A172 (cell line): ENCODE results near the gene TP73. TPM values are rescaled to one million over a fixed set of nuclear protein-coding genes. Genes with fewer than 3 reads are reported as not detected.
A peak's percentile ranks its signal among the peaks of the same experiment; 100 is the strongest.

ENCODE experiments used
- DNase-seq: peaks from one replicate; pipeline ENCODE4 v3.0.0-alpha.2; 2015; ENCODE audit warnings: low spot score
- total RNA-seq: library from RNA; depleted of rRNA; stranded (reverse); fragments of >200 nt; shearing (Covaris generic); gene quantifications from 2 replicates; pipeline ENCODE4 v1.2.3, GENCODE V29; 2014

The TP73 gene
- total RNA-seq, 1 experiment from 2014 or later: 4.7 TPM

DNA sequence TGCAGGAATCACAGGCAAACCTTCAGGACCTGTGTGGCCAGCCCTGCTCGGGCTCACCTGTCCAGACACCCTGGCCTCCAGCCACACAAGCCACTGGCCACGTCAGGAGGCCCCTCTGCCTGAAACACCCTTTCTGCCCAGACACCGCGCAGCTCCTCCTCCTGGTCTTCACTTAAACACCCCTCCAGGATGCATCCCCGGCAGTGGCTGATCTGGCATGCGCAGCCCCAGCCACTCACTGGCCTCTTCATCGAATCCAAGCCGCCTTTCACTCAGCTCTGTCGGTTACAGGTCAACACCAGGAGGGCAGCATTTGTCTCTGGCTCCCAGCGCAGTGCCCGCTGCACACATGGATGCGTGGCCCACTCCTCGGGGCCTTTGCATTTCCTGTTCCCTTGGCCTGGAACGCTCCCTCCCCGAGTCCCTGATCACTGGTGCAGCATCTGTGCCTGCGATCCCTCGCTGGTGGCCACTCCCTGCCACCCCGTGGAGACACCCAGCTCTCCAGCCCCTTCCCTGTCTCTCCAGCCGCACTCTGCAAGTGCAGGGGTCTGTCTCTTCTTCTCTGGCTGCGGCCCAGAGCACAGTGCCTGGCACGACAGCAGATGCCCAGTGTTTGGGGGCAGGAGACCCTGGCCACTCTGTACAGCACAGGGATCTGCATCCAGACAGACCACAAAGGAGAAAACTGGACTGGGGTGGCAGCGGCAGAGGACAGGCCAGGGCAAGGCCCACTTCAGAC lies 18.1 kb upstream of the TP73 start:
- DNase-seq: no peak

DNA sequence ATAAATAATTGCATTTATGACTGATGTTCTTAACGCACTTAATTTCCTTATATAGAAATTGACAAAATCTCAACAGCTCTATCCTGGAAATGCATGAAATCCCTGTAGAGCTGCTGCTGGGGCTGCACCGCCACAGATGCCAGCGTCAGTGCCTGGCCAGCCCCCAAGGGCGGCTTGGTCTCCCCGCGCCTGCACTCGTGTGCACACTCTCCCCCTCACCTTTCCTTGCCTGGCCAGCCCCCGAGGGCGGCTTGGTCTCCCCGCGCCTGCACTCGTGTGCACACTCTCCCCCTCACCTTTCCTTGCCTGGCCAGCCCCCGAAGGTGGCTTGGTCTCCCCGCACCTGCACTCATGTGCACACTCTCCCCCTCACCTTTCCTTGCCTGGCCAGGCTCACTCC lies 16.2 kb upstream of the TP73 start:
- no peak for DNase-seq

- DNase-seq: no peak
Observed at GRCh38 chr1:3636531-3636930, 15.8 kb upstream of the TP73 start.

DNA sequence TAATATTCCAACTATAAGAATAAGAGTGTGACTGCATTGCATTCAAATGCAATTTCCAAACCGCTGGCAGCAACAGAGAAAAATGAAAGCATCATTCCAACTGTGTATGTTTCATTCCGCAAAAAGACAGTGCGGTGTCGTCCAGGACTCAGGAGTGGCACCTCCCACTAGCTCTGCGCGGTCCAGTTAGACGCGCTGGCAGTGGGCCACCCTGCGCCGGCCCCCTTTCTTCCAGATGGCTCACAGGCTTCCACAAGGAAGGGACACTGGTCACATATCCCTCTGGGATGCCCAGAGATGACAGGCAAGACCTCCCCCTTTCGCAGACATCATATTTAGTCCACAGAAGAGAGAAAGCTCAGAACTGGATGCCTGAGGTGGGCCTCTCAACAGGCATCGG lies 14.3 kb upstream of the TP73 start:
- DNase-seq: no peak

DNA sequence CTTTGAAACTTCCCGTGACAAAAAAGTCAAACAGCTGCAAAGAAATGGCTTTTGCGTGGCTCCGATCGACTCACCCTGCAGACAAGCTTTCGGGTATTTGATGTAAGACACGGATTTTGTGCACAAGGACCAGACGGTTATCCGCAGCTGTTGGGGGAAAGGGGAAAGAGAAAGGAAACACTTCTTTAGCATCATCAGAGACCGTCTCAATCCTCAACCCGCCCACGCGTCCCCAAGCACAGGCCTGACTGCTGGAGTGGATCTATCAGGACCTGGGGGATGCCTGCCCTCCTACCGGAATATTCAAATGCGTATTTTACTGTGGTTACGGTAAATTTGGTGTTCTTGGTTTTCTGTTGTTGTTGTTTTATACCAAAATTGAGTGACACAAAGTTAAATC lies 13.6 kb upstream of the TP73 start:
- no peak for DNase-seq

DNA sequence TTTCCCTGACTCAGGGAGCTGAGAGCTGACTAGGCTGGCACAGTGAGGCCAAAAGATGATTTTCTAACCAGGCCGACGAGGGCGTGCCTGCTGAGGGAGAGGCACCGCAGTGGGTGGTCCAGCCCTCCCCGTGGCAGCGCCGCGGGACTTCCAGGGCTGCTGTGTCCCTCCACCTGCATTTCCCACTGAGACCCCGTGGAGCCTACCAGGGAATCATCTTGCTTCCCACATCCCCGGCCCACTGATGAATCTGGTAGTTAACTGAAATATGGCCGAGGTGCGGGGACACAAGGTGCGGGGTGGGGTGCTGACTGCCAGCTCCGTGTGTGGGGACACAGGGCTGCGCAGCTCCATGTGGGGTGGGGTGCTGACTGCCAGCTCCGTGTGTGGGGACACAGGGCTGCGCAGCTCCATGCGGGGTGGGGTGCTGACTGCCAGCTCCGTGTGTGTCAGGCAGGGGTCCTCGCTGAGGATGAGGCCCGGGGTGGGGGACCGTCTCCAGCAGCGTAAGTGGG lies 12.9 kb upstream of the TP73 start:
- DNase-seq: no peak

- DNase-seq: no peak
Observed at GRCh38 chr1:3640121-3640837, 12.0 kb upstream of the TP73 start.

GRCh38 chr1:3641046-3641760 lies 11.1 kb upstream of the TP73 start:
- DNase-seq: no peak

DNA sequence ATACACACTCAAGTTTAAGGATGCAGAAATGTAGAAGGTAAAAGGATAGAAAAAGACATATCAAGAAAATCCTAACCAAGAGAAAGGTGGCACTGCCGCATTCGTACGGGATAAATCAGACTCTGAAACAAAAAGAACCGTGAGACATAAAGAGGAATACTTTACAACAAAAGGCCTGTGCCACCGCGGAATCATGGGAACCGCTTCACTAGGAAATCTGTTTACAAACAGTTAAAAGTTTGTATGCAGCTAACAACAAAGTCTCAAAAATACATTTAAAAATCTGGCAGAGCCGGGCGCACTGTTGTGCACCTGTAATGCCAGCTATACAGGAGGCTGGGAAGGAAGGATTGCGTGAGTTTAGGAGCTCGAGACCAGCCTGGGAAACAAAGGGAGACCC lies 10.5 kb upstream of the TP73 start:
- no peak for DNase-seq

- DNase-seq: no peak
Observed at GRCh38 chr1:3642919-3643675, 9.2 kb upstream of the TP73 start.

DNA sequence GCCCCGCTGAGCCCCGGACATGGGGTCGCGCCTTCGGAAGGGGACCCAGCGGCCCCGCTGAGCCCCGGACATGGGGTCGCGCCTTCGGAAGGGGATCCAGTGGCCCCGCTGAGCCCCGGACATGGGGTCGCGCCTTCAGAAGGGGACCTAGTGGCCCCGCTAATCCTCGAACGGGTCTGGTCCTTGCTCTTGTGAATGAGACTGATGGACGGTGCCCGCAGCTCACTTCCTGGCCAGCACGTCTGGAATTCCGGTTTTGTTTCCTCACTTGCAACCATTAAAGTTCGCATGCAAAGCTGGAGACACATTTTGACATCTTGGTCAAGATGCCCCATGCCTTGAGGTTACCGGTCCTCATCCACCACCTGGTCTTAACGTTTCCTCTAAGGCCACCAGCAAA lies 8.0 kb upstream of the TP73 start:
- DNase-seq: no peak

- no peak for DNase-seq
Observed at GRCh38 chr1:3645247-3645646, 7.1 kb upstream of the TP73 start.

GRCh38 chr1:3645666-3646355 lies 6.5 kb upstream of the TP73 start:
- DNase-seq: no peak

DNA sequence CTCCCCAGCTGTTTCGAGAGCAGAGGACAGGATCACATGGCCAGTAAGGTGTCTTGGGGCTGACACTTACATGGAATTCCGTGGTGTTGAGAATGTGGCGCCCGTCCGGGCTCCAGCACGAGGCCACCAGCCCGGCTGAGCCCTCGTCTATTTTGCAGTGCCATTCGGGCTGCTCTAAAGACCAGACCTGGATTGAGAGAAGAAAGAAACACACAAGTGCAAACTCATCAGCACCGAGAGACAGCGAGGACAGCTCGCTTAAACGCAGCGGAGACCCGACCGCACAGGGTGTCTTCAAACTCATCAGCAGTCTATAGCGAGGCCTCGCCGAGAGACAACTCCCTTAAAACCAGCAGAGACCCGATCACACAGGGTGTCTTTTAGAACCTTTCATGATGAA lies 5.7 kb upstream of the TP73 start:
- DNase-seq: no peak

DNA sequence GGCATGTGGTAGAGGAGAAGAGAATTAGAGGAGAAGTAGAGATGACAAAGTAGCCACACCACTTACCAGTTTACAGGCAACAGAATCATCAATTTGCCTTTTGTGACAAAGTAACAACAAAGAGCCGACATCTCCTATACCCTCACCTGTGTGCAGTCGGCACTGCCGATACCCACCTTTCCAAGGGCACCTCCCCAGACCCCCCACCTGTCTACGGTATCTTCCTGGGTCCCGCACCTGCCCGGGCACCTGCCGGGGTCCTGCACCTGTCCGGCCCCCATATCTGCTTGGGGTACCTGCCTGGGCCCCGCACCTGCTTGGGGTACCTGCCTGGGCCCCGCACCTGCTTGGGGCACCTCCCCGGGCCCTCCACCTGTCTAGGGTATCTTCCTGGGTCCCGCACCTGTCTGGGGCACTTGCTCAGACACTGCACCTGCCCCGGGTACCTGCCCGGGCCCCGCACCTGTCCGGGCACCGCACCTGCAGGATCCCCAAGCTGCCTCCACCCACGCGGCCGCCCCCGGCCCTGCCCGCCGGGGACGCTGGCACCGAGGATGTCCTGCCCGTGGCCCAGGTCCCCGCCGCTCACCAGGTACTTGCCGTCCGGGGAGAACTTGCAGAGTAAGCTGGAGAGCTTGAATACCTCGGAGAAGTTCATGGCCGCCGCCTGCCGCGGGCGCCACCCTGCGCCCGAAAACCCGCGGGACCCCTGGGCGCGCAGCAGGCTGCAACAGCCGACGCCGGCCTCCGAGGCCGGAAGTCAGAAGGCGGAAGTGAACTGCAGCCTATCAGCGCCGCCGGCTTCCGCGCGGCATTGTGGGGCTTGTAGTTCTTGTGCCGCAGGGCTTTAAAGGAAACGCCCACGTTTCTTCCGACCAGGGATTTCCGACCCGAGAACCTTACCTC lies 2.7 kb upstream of the TP73 start, which contains the start of gene WRAP73:
Gene WRAP73, minus strand, starts transcription at position 762 of the 906 bp plus-strand sequence. Its CDS starts 104 bp downstream, at position 658.
- peak; percentile 65 for DNase-seq

- DNase-seq: no peak
Observed at GRCh38 chr1:3650248-3651025, 1.9 kb upstream of the TP73 start.

GRCh38 chr1:3651026-3651929 lies 1.0 kb upstream of the TP73 start:
- DNase-seq: no peak
